ENCODE data around the gene ARHGEF10L.

DNA sequence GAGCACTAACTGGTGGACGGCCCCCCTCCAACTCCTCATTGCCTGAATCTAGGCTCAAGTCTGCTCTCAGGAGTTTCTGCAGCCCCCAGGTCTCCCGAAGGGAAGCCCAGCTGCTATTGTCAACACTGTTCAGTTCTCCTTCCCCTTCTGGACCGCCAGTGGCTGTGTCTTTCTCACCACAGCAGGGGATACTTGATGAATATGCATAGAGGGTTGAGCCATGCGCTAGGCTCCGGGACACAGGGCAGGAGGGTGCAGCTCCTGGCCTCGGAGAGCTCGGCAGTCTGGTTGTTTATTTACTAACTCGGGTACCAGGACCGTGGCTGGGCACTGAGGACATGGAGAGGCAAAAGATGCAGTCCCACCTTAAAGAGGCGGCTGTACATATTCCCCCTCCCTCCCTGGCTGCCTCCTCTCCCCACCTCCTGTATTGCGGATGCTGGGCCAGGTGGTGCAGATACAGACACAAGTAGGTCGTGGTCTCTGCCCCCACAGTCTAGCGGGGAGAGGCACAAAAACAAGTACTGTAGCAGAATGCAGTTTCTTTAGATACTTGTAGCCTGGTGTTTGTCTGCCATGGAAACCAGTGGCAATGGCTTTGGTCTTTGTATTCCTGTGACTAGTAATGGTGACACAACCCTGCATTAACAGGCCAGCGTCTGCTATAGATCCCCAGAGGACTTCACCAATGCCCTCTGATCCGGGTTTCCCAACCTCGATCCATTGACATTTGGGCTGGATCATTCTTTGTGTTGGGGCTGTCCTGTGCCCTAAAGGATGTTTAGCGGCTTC, 26.2 kb downstream of the ARHGEF10L start:
- TF ChIP-seq, protein P1, sequence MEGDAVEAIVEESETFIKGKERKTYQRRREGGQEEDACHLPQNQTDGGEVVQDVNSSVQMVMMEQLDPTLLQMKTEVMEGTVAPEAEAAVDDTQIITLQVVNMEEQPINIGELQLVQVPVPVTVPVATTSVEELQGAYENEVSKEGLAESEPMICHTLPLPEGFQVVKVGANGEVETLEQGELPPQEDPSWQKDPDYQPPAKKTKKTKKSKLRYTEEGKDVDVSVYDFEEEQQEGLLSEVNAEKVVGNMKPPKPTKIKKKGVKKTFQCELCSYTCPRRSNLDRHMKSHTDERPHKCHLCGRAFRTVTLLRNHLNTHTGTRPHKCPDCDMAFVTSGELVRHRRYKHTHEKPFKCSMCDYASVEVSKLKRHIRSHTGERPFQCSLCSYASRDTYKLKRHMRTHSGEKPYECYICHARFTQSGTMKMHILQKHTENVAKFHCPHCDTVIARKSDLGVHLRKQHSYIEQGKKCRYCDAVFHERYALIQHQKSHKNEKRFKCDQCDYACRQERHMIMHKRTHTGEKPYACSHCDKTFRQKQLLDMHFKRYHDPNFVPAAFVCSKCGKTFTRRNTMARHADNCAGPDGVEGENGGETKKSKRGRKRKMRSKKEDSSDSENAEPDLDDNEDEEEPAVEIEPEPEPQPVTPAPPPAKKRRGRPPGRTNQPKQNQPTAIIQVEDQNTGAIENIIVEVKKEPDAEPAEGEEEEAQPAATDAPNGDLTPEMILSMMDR (IDR thresholded peaks at IDR 0.05): no peak
- no peak for TF ChIP-seq EZH2 (IDR thresholded peaks at IDR 0.05)

Measured in neural progenitor cell (in vitro differentiated cells).